ENCODE results near the gene TBC1D17. TPM values are rescaled to one million over a fixed set of nuclear protein-coding genes. Genes with fewer than 3 reads are reported as not detected.

Gene TBC1D17
- polyA plus RNA-seq (2011; rRNA removed) (12.3 and 18.0 TPM in 2 replicates), polyA plus RNA-seq (2017; fragmentation: RNase III; extraction: RNeasy Plus Mini Kit Qiagen cat#74134 plus additional on column Dnase treatment) (26.6 to 44.8 TPM (median 41.5 TPM) in 3 replicates), polyA minus RNA-seq (2011; rRNA and poly(A)+ RNA removed) (14.3 and 18.0 TPM in 2 replicates)
- 26.5 and 33.3 TPM in 2 replicates for polyA plus RNA-seq (2012; cell fraction: cytosol; rRNA removed)
- 65.2 and 76.6 TPM in 2 replicates for polyA plus RNA-seq (2012; cell fraction: nucleus; rRNA removed)

DNA sequence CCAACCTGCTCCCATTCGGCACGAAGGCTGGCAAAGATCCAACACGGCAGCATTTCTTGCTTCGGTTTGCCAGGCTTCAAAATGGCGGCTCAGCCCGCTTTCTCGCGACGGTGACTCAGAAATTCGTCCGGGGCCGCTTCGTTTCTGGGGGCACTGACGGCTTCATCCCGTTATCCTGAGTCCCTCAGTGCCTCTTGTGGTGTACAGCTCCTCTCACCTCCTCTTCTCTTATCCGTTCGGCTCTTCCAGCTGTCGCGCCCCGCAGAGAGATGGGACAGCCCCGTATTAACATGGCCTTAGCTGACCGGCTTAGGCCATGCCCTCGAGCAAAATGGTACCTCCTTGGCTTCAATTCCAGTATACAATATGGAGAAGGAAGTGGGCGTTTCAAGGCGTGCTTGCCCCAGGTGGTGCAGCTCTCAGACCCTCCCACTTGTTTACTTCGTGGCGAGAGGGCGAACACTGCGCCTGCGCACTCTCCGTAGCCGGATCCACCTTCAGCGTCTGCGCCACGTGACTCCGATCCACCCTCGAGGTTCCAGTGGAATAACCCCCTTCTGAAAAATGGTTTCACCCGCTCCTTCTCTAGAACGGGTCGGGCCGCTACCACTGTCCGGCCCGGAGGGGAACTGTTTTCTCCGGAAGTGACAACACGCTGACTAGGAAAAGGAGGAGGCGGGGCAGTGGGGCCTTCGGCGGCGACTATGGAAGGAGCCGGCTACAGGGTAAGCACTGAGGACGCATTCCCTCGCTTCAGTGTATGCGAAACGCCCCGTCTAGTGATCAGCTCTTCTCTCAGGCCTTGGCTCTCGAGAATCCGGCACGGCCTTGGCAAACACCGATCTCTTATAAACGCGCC, at the start of gene TBC1D17, which contains the start of gene AKT1S1:
Gene TBC1D17 (plus strand): TSS at position 683 of the 859 bp plus-strand sequence. CDS start 22 bp downstream, at position 705.
Gene AKT1S1 (minus strand): TSS at position 336 of the 859 bp plus-strand sequence. CDS start 4,060 bp downstream, outside the sequence.
- peak; percentile 100 for FAIRE-seq
- Histone ChIP-seq H3K27ac (peak within 1 kb of the TSS; percentile 98 to 99), H3K4me3 (peak within 1 kb of the TSS; percentile 95), H3K4me1 (peaks cover 21% of the 10 kb centered on the region), H3K4me2 (peak within 1 kb of the TSS; percentile 90), H3K9me3 (no peaks in the 10 kb centered on the region; the same call in 2 of the 3 replicates)
- POLR2A ChIA-PET = interaction anchor here (0.5 to 2.6 kb wide), 15 partner anchors 9 to 1049 kb away, joined by 3 to 36 read pairs (median 4); partner anchors contain the start of genes AP2A1, ATF5, MED25 and NUP62
- peak; percentile 66 to 82 for ATAC-seq
- CTCF ChIA-PET = interaction anchor here (1.7 kb wide), 1 partner anchor 13 kb away, joined by 7 read pairs; no protein-coding TSS in a partner anchor
- under 1% methylated on average over 61 of the region's 61 CpGs for WGBS (ENCODE audit: missing lambda C conversion rate)
- peak; percentile 100 for DNase-seq (ENCODE audit: low read depth in 1 of 2, low spot score in 1 of 2)
- TF ChIP-seq KDM1A (IDR thresholded peaks at IDR 0.05; ENCODE audit: low read depth) = no peak
- TF ChIP-seq RFX5 (IDR thresholded peaks at IDR 0.05) = no peak; the same call in 1 of the 2 replicates
- TF ChIP-seq SREBF2 (IDR thresholded peaks at IDR 0.05) = no peak
- TF ChIP-seq HES2 (IDR thresholded peaks at IDR 0.05) = no peak
- TF ChIP-seq MYC (IDR thresholded peaks at IDR 0.05; ENCODE audit: borderline replicate concordance, low read length) = peak; percentile 91
- no peak for TF ChIP-seq RNF2 (IDR thresholded peaks at IDR 0.05; ENCODE audit: borderline replicate concordance, low read depth)
- no peak; the same call in 1 of the 2 replicates for TF ChIP-seq KDM5A (IDR thresholded peaks at IDR 0.05)
- no peak for TF ChIP-seq ESRRA (IDR thresholded peaks at IDR 0.05; ENCODE audit: borderline replicate concordance, low read length)
- peak; percentile 75 for TF ChIP-seq NPAS2 (CRISPR knock-in tag; IDR thresholded peaks at IDR 0.05; ENCODE audit: borderline replicate concordance)
- TF ChIP-seq NFE2L2 (conservative IDR thresholded peaks at IDR 0.05; ENCODE audit: low read length) = no peak; the same call in 1 of the 2 replicates
- TF ChIP-seq CTCF (IDR thresholded peaks at IDR 0.05) = no peak
- TF ChIP-seq HOXB13 (CRISPR knock-in tag; IDR thresholded peaks at IDR 0.05; ENCODE audit: low read depth) = 0 out of 2 replicates have a peak, but pooled peaks have one; percentile 16
- no peak for TF ChIP-seq RCOR1 (IDR thresholded peaks at IDR 0.05; ENCODE audit: low read depth, low read length)
- TF ChIP-seq TP53 (CRISPR knock-in tag; IDR thresholded peaks at IDR 0.05) = no peak
- no peak; the same call in 1 of the 2 replicates for TF ChIP-seq EHF (CRISPR knock-in tag; IDR thresholded peaks at IDR 0.05)
- 0 out of 2 replicates have a peak, but pooled peaks have one; percentile 36 for TF ChIP-seq FOSB (CRISPR knock-in tag; IDR thresholded peaks at IDR 0.05)
- TF ChIP-seq GATA3 (IDR thresholded peaks at IDR 0.05; ENCODE audit: borderline replicate concordance) = peak; percentile 79; the same call in 1 of the 2 replicates
- no peak for TF ChIP-seq ZSCAN20 (CRISPR knock-in tag; IDR thresholded peaks at IDR 0.05)
- 0 out of 2 replicates have a peak, but pooled peaks have one; percentile 14 for TF ChIP-seq RARB (CRISPR knock-in tag; IDR thresholded peaks at IDR 0.05)
- TF ChIP-seq CHD4 (IDR thresholded peaks at IDR 0.05; ENCODE audit: borderline replicate concordance) = no peak
- TF ChIP-seq SMC3 (IDR thresholded peaks at IDR 0.05) = no peak
- 0 out of 2 replicates have a peak, but pooled peaks have one; percentile 56 for TF ChIP-seq TFCP2L1 (CRISPR knock-in tag; IDR thresholded peaks at IDR 0.05)
- TF ChIP-seq, protein P1, sequence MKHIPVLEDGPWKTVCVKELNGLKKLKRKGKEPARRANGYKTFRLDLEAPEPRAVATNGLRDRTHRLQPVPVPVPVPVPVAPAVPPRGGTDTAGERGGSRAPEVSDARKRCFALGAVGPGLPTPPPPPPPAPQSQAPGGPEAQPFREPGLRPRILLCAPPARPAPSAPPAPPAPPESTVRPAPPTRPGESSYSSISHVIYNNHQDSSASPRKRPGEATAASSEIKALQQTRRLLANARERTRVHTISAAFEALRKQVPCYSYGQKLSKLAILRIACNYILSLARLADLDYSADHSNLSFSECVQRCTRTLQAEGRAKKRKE (CRISPR knock-in tag; IDR thresholded peaks at IDR 0.05; ENCODE audit: low read depth) = no peak
- TF ChIP-seq PHF8 (IDR thresholded peaks at IDR 0.05; ENCODE audit: borderline replicate concordance, low read depth) = peak; percentile 89; the same call in 1 of the 2 replicates
- TF ChIP-seq, protein P2, sequence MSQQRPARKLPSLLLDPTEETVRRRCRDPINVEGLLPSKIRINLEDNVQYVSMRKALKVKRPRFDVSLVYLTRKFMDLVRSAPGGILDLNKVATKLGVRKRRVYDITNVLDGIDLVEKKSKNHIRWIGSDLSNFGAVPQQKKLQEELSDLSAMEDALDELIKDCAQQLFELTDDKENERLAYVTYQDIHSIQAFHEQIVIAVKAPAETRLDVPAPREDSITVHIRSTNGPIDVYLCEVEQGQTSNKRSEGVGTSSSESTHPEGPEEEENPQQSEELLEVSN (IDR thresholded peaks at IDR 0.05; ENCODE audit: borderline replicate concordance, low read depth) = 0 out of 2 replicates have a peak, but pooled peaks have one; percentile 23
- no peak; a peak in 1 of 5 replicates for TF ChIP-seq EP300 (IDR thresholded peaks at IDR 0.05)
- TF ChIP-seq CBX2 (IDR thresholded peaks at IDR 0.05; ENCODE audit: borderline replicate concordance, low read depth) = no peak
- peak; percentile 70 for TF ChIP-seq POLR2A (IDR thresholded peaks at IDR 0.05; ENCODE audit: low read length)
- TF ChIP-seq MAFK (IDR thresholded peaks at IDR 0.05; ENCODE audit: partially characterized antibody) = peak; percentile 68
- no peak for TF ChIP-seq CEBPB (IDR thresholded peaks at IDR 0.05)
- no peak for TF ChIP-seq HMGXB4 (CRISPR knock-in tag; IDR thresholded peaks at IDR 0.05; ENCODE audit: borderline replicate concordance)
- TF ChIP-seq CHD2 (IDR thresholded peaks at IDR 0.05; ENCODE audit: low read length, partially characterized antibody) = peak; percentile 78

Measured in A549 (cell line).